Lung microvascular endothelial cell (primary cell): ENCODE data around the gene RWDD2A. TPM values are rescaled to one million over a fixed set of nuclear protein-coding genes. Genes with fewer than 3 reads are reported as not detected.
"Not testable (repeated sequence)": the region's sequence is repeated elsewhere in the genome, so short reads cannot be mapped to it uniquely, and the experiment has no call there.

Experiments
- DNase-seq, 2 donors: peaks; one replicate each; pipeline versions ENCODE4 v3.0.0 to v3.0.0-alpha.2; 2010; ENCODE audit warnings: low read depth in 2 of 2
- total RNA-seq: library from RNA; depleted of rRNA; stranded (reverse); fragments of >200 nt; gene quantifications from 2 replicates; pipeline ENCODE4 v1.2.1, GENCODE V29; 2014

Gene RWDD2A
- total RNA-seq = 1.8 and 2.8 TPM in 2 replicates

DNA sequence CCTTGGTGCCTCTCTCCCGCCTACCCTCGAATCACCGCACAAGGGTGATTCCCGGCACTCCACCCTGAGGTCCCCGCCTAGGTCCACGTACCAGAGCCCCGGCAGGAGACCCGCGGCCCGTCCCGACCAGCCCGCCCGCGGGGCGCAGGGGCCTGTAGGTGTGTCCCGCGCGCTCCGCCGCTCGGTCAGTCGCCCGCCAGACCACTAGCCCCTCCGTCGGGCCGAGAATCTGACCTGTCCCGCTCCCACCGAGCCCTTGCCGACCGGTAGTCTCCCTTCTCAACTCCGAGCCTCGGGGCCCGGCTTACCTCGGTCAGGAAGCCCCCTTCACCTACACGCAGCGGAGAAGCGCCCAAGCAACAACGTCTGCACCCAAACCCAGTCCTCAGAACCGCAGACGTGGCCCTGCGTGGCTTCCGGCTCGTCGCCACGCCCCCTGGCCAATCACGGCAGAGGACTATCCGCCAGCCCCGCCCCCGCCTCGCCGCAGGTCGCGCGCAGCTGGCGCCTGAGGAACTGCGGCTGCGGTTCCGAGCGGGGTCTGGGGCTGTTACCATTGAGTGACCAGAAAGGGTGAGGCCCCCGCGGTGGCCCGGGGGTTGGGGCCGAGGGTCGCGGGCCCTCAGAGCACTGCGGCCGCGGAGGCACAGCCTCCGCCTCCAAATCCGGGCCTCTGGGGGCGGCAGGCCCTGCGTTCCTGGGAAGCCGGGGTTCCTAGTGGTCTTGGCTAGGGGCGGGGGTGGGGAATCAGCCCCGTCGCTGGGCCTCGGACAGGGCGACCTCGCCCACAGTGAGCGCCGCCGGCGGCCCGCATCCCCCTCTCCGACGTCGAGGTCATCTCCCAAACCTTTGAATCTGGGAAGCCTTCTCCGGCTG lies at the start of gene RWDD2A, which contains the start of gene PGM3:
TSS of gene RWDD2A (plus strand) at position 487 of the 876 bp plus-strand sequence. CDS start 1,095 bp downstream, outside the sequence.
TSS of gene PGM3 (minus strand) at position 395 of the 876 bp plus-strand sequence. CDS start 2,253 bp downstream, outside the sequence.
- peak; percentile 90 to 92 for DNase-seq

DNA sequence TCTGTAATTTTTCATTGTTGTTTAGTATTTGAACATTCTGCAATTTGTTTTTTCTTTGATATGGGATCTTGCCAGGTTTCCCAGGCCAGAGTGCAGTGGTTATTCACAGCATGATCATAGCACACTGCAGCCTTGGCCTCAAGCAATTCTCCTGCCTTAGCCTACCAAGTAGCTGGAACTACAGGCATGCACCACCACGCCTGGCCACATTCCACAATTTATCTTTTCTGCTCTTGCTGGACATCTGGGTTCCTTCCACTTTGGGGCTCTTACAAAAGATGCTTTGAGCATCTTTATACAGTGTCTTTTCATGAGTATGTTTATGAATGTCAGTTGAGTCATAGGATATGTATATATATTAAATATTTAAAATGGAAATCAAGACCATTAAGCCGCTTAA lies 42.0 kb upstream of the RWDD2A start:
- no peak for DNase-seq

DNA sequence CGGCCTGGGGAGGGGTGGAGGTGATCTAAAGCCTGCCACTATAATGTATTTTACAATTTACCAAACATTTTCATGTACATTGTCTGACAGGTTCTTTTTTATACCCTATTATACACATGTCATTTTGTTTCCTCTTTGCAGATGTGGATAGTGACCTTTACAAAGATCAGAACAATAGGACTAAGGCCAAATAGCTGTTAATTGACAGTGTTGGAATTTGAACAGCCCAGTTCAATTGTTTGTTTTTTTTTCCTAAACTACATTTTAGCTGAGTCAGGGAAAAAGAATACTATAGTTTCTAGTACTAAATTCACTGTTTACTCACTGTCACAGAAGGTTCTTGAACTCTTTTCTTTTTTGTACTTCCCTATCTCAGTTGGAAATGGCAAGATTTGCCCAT lies 40.2 kb upstream of the RWDD2A start:
- peak; percentile 21 to 82 for DNase-seq

DNA sequence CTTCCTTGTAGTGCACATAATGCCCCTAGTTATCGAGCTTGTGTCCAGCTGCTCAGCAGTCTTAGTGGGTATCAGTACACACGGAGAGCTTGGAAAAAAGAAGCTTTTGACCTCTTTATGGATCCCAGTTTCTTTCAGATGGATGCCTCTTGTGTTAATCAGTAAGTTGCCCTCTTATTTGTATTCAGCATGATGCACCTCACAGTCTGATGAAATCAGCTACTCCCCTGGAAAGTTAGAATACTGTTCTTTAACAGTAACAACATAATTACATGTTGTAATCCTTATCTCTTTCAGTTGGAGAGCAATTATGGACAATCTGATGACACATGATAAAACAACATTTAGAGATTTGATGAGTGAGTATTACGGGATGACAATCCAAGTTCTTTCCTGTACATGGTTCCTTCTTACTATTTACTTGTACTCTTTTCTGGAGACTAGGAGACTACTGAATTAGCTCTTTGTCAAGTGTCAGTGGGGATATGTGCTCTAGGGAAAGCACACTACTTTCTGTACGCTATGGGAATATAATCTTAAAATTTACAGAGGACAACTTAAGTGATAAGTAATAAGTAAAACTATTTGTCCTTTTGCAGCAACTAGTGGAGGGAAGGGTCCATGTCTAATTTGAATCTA lies 39.2 kb upstream of the RWDD2A start:
- DNase-seq = no peak

DNA sequence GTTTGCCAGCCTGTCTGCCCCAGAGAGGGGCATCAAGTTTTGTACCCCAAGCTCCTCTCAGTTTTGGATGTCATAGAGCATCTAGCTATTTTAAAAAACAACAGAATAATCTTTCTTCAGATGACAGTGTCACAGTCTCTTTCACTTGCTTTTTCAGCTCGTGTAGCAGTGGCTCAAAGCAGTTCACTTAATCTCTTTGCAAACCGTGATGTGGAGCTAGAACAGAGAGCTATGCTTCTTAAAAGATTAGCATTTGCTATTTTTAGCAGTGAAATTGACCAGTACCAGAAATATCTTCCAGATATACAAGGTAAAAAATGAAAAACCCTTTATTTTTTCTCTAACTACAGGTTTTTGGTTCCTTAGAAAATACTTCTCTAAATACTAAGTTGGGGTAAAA lies 37.4 kb upstream of the RWDD2A start:
- no peak for DNase-seq

DNA sequence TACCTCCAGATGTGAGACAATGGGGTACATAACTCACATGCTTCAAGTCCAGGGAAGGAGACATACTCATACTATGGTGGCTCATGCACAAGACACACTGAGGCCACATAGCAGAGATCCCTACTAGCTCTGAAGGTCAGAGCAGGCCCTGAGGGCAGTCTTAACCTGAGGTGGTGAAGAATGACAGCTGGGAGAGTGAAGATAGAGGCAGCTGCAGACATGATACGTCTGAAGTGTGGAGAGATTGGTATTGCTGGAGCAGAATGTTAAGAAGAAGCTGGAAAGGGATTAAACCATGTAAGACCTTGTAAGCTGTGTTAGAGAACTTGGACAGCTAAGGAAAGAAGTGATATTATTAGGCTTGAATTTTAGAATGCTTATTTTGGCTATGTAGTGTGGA lies 33.0 kb upstream of the RWDD2A start:
- DNase-seq = no peak

DNA sequence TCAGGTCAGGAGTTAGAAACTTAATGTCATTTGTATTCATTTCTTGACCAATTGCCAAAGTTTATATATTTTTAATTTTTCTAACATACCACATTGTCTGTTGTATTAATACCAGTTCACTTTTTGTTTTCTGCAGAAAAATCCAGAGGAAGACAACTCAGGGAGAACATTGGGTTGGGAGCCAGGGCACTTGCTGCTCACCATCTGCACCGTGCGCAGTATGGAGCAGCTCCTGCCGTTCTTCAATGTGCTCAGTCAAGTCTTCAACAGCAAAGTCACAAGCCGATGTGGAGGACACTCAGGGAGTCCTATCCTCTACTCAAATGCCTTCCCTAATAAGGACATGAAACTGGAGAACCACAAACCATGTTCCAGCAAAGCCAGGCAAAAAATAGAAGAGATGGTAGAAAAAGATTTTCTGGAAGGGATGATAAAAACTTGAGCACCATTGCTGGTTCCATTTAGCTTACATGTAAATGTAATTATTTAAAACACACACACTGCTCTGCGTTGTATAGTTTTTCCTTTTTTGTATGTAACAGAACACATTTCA lies 25.4 kb upstream of the RWDD2A start:
- no peak for DNase-seq

DNA sequence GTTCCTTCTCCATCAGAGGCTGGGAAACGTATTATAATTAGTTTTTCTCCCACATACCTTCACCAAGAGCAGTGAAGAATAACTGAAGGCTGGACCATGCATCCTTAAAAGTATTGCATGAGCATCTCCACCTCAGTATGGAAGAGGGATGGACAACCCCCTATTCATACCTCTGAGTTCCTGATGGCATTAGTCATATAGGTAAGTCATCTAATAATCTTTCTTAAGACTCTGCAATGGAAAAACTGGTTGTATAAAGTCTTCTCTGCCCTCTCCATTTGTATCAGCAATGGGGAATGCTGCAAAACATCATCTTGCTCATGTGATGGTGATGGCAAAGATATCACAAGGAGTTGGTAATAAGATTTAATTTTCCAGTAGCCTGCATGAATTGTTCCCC lies 24.6 kb upstream of the RWDD2A start:
- no peak for DNase-seq

DNA sequence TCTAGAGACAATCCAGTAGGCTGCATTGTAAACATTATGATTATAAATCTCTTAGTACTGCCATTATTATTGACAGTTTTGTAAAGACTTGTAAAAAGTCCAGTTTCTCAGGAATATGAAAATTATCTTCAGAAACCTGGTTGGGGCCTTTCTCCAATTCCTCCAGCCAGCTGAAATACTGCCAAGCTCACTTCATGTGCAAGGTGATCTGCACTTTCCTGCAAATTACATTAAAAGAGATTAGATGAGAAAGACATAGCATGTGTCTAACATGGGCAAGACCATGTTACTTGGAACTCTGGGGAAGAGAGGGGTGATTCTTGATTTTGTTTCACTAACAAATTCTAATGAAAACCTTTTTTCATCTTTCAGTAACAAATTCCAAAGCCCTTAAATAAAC lies 24.1 kb upstream of the RWDD2A start:
- DNase-seq = no peak

DNA sequence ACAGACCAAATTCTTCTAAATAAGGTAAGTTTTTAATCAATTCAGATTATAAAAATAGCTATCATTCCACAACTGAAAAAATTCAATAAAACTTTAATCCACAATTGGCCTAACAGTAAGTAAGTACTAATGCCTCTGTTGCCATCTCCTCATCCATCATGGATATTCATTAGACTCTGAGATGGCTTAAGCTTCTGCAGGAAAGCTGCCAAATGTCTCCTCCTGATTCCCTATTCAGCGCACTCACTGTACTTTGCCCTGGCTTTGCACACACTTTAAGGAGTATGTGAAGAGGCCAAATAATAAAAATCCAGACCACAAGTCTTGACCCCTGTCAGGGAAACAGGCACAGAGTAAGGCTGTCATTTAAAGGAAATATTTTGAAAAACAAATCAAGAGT lies 23.6 kb upstream of the RWDD2A start:
- DNase-seq = no peak

DNA sequence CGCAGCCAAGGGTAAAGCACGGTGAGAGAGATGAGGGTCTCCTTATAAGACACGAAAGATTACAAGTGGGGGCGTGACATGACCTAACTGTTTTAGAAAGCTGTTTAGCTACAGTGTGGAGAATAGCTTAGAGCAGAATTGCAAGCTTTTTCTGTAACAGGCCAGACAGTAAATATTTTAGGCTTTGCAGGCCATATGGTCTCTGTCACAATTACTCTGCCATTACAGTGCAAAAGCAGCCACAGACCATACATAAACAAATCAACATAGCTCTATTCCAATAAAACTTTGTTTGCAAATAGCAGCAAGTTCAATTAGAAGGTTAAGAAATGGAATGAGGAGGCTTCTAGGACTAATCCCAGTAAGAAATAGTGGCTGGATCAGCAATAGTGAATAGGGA lies 16.9 kb upstream of the RWDD2A start:
- no peak for DNase-seq

DNA sequence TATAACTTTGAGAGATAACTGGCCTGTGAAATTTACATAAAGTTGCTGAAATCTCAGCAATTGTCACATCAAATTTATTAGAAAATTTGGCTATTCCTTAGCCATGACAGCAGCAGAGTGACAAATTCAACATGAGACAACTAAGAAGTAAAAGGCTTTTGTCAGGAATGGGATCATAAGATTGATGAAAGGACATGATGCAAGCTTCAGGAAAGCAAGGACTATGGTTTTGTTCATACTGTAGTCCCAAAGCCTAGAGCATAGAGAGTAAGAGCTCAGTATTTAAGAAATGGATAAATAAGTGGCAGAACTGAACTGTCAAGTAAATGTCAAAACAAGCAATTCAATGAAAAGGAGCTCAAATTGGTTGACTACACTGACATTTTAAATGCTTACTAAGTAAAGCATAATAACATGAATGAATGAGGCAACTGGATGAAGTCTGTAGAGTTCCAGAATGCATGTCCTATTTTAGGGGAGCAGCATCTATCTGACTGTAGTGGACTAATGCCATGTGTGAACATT lies 12.7 kb upstream of the RWDD2A start:
- DNase-seq = no peak

DNA sequence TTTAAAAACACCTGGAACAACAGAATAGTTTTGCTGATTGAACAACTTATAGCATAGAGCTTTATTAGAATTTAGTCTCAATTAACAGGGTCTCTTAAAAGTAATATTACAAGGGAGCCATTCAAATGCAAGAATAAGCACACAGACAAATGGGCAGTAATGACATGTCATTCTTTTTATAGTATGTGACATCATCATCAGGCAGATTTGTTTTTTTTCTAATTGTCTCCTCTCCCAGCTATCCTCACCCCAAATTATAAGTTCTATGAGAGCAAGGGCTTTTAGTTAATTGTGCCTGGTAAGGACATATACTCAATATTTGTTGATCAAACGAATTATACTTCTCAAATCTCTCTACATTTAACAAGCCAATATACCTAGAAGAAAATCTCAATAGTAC lies 11.0 kb upstream of the RWDD2A start:
- no peak for DNase-seq

DNA sequence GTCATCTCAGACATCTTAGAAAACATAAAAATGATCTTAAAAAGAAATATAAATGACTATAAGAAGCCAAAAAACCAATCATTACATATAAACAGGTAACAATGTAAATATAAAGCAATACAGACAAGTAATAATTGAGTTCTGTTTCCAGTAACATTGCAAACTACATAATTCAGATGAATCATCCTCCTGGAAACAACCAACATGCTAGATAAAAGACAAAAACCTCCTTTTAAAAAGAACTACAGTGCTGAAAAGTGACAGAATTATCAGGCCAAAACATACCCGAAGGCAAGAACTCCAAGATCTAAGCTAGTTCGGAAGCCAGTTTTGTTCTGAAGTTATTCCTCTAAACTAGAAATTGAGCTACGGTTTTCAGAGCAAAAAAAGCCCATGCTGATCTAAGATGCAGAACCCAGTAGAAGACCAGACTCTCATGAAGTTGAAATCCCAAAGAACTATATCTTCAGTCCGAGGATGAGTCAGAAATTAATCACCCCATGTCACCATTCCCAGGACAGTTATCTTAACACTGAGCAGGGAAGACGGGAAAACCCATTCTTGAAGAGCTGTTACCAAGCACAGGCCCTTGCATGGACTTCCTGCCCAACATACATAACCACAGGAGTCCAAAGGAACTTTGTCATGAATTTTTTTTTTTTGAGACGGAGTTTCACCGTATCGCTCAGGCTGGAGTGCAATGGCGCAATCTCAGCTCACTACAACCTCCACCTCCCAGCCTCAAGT lies 9.9 kb upstream of the RWDD2A start:
- DNase-seq = peak in 1 of 2 donors; percentile 64

DNA sequence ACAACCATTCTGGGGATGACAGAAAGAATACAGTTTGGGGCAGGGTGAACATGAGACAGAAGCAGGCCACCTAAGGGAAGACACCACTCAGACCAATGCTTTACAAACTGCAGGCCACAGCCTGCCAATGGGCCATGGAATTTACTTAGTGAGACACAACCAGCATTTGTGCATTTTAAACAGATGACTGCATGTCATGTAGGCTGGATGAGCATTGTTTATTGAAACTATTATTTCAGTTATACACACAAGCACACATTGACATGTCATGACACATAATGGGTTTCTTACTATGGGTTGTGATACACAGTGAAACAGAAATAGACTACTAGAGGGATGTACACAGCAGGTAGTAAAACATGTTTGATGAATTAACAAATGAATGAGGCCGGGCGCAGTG lies 8.1 kb upstream of the RWDD2A start:
- no peak for DNase-seq

DNA sequence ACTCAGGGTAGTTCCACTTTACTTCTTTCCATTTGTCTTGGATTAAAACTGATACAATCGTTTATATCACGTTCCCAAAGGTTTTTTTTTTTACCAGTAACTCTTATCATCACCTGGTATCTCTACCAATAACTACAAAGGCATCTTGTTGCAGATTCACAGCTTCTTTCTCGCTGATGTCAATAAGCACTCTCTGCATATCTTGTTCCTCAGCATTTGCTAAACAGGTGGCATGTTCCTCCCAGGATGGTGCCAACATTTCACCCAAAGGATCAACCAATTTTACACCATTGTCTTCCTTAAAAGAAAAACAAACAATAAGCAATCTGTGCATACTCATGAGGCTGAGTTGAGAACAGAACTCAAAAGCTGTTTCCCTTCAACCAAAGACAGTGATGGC lies 4.7 kb upstream of the RWDD2A start:
- no peak for DNase-seq

DNA sequence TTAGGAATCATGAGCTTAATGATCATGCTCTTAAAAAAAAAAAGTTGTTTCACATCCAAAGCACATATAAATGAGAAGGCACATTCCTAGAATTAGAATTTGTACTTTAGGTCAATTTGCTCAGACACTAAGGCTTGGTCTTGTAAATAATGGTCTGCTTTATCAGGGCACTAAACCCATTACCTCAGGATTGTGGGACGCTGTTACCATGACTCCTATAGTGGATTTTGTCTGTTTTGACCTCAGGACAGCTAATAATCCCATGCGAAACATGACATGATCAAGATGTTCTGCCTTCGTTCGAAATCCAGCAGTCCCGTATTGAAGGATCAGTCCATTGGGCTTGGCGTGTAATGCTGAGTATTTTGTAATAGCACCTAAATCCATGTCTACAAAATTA lies 2.5 kb upstream of the RWDD2A start:
- DNase-seq = no peak

DNA sequence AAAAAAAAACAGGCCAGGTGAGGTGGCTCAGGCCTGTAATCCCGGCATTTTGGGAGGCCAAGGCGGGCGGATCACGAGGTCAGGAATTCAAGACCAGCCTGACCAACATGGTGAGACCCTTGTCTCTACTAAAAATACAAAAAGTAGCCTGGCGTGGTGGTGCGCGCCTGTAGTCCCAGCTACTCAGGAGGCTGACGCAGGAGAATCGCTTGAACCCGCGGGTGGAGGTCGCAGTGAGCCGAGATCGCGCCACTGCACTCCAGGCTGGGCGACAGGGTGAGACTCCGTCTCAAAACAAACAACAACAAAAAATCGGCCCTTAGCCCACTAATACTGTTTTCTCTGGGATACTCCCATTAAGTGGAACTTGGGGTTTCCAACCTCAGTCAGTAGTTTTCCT lies 1.2 kb upstream of the RWDD2A start:
- DNase-seq = not testable (repeated sequence)

DNA sequence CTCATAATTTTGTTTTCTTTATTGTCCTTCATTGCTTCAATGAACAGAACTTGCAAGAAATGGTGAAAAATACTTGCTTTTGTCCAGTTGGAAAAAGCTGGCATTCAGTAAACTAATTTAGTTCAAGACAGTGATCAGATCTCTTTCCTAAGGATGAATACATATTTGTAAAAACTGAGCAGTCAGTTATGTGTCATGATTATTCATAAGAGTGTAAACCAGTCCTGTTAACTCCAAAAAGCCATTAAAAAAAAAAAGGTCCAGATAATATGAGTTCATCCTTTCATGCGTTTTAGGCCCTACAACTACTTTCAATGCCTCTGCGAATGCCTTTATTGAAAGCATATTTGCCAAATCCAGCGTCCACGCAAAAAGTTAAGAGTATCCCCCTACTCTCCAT lies 701 bp upstream of the RWDD2A start:
- peak in 1 of 2 donors; percentile 11 for DNase-seq

DNA sequence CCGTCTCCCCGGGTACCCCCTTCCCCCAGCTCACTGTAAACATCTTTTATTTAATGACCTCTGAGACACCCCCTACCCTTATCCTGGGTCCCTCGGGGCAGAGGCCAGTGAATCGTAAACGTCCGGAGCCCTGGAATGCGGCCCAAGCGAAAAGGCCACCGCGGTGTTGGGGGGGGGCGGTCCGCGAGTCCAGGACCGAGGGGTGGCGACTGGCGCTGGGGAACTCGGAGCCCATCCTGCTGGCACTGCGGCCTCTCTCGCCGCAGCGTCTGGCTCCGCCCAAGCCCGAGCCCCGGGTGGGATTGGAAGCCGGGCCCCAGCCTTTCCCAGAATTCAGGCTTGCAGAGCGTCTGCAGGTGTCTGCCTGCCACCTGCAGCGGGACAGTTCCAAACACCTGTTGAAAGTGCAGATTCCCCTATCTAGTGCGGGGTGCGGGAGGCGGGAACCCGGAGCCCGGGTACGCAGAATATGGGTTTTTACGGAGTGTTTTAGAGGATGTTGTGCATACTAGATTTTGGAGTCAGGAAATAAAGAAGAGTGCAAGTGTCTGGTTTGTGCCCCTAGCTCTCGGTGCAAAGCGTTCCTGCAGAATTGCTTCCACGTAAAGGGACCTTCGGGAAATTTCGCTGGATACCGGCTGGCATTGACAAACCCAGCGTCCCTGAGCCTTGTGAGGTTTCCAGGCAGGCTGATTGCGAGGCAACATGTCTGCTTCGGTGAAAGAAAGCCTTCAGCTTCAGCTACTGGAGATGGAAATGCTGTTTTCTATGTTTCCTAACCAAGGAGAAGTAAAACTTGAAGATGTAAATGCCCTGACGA lies 800 bp downstream of the RWDD2A start:
- peak; percentile 42 to 43 for DNase-seq
